Neural cell (in vitro differentiated cells): ENCODE data around the gene HS3ST3B1. TPM values are rescaled to one million over a fixed set of nuclear protein-coding genes. Genes with fewer than 3 reads are reported as not detected.

Source experiments
- H2AFZ ChIP-seq: fragments of 200-600, 300-800 bp; sonication (generic), shearing (Covaris generic); 2 replicates; pipeline ENCODE4 v1.6.0; 2014; ENCODE audit warnings: low read depth, mild to moderate bottlenecking, antibody characterized with exemption, low read length, moderate library complexity
- H3F3A ChIP-seq: fragments of 200-600 bp; shearing (Covaris generic); 2 replicates; pipeline ENCODE4 v1.6.1; 2016; ENCODE audit warnings: mild to moderate bottlenecking, moderate library complexity, mixed read lengths, antibody characterized with exemption, low read length; ENCODE audit not compliant: insufficient read depth, poor library complexity, severe bottlenecking
- H3K27ac ChIP-seq: fragments of 200-600, 300-800 bp; sonication (generic), shearing (Covaris generic); 2 replicates; pipeline ENCODE4 v1.5.1; 2014; ENCODE audit warnings: mild to moderate bottlenecking, low read length, moderate library complexity
- H3K27me3 ChIP-seq: fragments of 300-800, 200-600 bp; sonication (generic), shearing (Covaris generic); 2 replicates; pipeline ENCODE4 v1.6.0; 2014; ENCODE audit warnings: mild to moderate bottlenecking, low read depth, low read length, moderate library complexity; ENCODE audit not compliant: insufficient read depth
- H3K36me3 ChIP-seq: fragments of 300-800, 200-600 bp; sonication (generic), shearing (Covaris generic); 2 replicates; pipeline ENCODE4 v1.5.1; 2014; ENCODE audit warnings: mild to moderate bottlenecking, antibody characterized with exemption, low read length, moderate library complexity; ENCODE audit not compliant: insufficient read depth
- H3K4me2 ChIP-seq: fragments of 300-800, 200-600 bp; sonication (generic), shearing (Covaris generic); 2 replicates; pipeline ENCODE4 v1.6.0; 2014; ENCODE audit warnings: mild to moderate bottlenecking, low read length
- H3K4me3 ChIP-seq: fragments of 300-800, 200-600 bp; sonication (generic), shearing (Covaris generic); 2 replicates; pipeline ENCODE4 v1.5.1; 2014; ENCODE audit warnings: mild to moderate bottlenecking, low read length, moderate library complexity
- H3K79me2 ChIP-seq: fragments of 200-600 bp; shearing (Covaris generic); replicated peaks from 2 replicates; pipeline ENCODE4 v1.6.0; 2014; ENCODE audit warnings: mild to moderate bottlenecking, low read length, moderate library complexity; ENCODE audit not compliant: insufficient read depth
- H3K9ac ChIP-seq: fragments of 300-800, 200-600 bp; sonication (generic), shearing (Covaris generic); 2 replicates; pipeline ENCODE4 v1.6.1; 2016; ENCODE audit warnings: mild to moderate bottlenecking, low read length, mixed read lengths
- H3K9me2 ChIP-seq: fragments of 200-600 bp; shearing (Covaris generic); 2 replicates; pipeline ENCODE4 v1.6.1; 2016; ENCODE audit warnings: mild to moderate bottlenecking, low read length, mixed read lengths; ENCODE audit not compliant: insufficient read depth
- H3K9me3 ChIP-seq: fragments of 200-600, 300-800 bp; sonication (generic), shearing (Covaris generic); 2 replicates; pipeline ENCODE4 v1.6.1; 2016; ENCODE audit warnings: mild to moderate bottlenecking, mixed run types, low read length, moderate library complexity, mixed read lengths
- H4K20me1 ChIP-seq: fragments of 200-600 bp; shearing (Covaris generic); 2 replicates; pipeline ENCODE4 v1.6.1; 2016; ENCODE audit warnings: mild to moderate bottlenecking, mixed run types; ENCODE audit not compliant: insufficient read depth
- CTCF ChIP-seq: fragments of 450-650 bp; IDR thresholded peaks from 2 replicates; pipeline ENCODE4 v1.5.1; 2014; ENCODE audit warnings: antibody characterized with exemption, mild to moderate bottlenecking, moderate library complexity; ENCODE audit not compliant: poor library complexity, severe bottlenecking
- EP300 ChIP-seq: fragments of 450-650 bp; conservative IDR thresholded peaks from 2 replicates; pipeline ENCODE4 v1.6.1; 2014; ENCODE audit warnings: antibody characterized with exemption, mild to moderate bottlenecking, moderate library complexity; ENCODE audit not compliant: poor library complexity, severe bottlenecking
- EZH2 ChIP-seq: fragments of 200-600, 300-800 bp; shearing (Covaris generic), sonication (generic); IDR thresholded peaks from 2 replicates; pipeline ENCODE4 v1.6.1; 2014; ENCODE audit warnings: antibody characterized with exemption, low read length, borderline replicate concordance, mild to moderate bottlenecking; ENCODE audit not compliant: insufficient read depth, poor library complexity, severe bottlenecking
- MXI1 ChIP-seq: fragments of 450-650 bp; conservative IDR thresholded peaks from 2 replicates; pipeline ENCODE4 v1.6.1; 2014; ENCODE audit warnings: antibody characterized with exemption, mild to moderate bottlenecking; ENCODE audit not compliant: poor library complexity, severe bottlenecking
- POLR2AphosphoS5 ChIP-seq: IDR thresholded peaks from 2 replicates; pipeline ENCODE4 v1.6.1; 2012
- RAD21 ChIP-seq: fragments of 450-650 bp; conservative IDR thresholded peaks from 2 replicates; pipeline ENCODE4 v1.6.1; 2014; ENCODE audit warnings: antibody characterized with exemption, mild to moderate bottlenecking, moderate library complexity
- SMC3 ChIP-seq: fragments of 450-650 bp; conservative IDR thresholded peaks from 2 replicates; pipeline ENCODE4 v1.6.1; 2014; ENCODE audit warnings: antibody characterized with exemption, mild to moderate bottlenecking, moderate library complexity; ENCODE audit not compliant: poor library complexity
- TAF1 ChIP-seq: IDR thresholded peaks from 2 replicates; pipeline ENCODE4 v1.6.1; 2012; ENCODE audit warnings: low read depth
- polyA plus RNA-seq: library from polyadenylated mRNA; depleted of rRNA; stranded (reverse); fragments of >200 nt; gene quantifications from 2 replicates; pipeline ENCODE4 v1.2.3, GENCODE V29; 2014
- TF ChIP-seq, protein P1 (sequence below): IDR thresholded peaks from 2 replicates; pipeline ENCODE4 v1.6.1; 2012; ENCODE audit warnings: borderline replicate concordance

The HS3ST3B1 gene
- polyA plus RNA-seq, 1 donor from 2014 or later, result 0.58 TPM

- Histone ChIP-seq H3K27me3 (peaks cover 41% of the 10 kb centered on the region), H2AFZ (no peak overlapping the region), H3K79me2 (no peaks in the 10 kb centered on the region)
Observed at GRCh38 chr17:14310605-14311004, 9.7 kb downstream of the HS3ST3B1 start.

DNA sequence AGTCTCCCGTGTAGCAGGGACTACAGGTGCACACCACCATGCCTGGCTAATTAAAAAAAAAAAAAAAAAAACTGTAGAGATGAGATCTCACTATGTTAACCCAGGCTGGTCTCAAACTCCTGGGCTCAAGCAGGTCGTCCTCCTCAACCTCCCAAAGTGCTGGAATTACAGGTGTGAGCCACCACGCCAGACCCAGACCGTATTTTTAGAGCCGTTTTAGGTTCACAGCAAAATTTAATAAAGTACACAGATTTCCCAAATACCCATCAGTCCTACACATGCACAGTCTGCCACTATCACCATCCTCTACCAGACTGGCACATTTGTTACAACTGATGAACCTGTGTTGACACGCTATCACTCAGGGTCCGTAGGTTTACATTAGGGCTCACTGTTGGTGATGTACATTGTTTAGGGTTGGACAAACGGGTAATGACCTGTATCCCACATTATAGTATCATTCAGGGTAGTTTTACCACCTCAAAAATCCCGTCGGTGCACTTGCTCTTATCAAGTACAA lies 10.4 kb downstream of the HS3ST3B1 start:
- no peaks in the 10 kb centered on the region for H3K36me3 ChIP-seq
- H3K79me2 ChIP-seq, result no peaks in the 10 kb centered on the region
- H3K4me3 ChIP-seq, result no peak overlapping the region
- no peaks in the 10 kb centered on the region for H3F3A ChIP-seq
- H3K9me2 ChIP-seq, result no peaks in the 10 kb centered on the region
- no peaks in the 10 kb centered on the region for H4K20me1 ChIP-seq
- no peak overlapping the region for H3K27ac ChIP-seq
- H3K9ac ChIP-seq, result no peak overlapping the region
- no peak overlapping the region for H2AFZ ChIP-seq
- no peaks in the 10 kb centered on the region for H3K9me3 ChIP-seq
- peaks cover 34% of the 10 kb centered on the region for H3K27me3 ChIP-seq
- no peak overlapping the region for H3K4me2 ChIP-seq
- TF ChIP-seq EZH2 (no peak), POLR2AphosphoS5 (no peak), CTCF (no peak), EP300 (no peak), RAD21 (no peak), MXI1 (no peak), SMC3 (no peak), TAF1 (no peak)
- TF ChIP-seq, protein P1, sequence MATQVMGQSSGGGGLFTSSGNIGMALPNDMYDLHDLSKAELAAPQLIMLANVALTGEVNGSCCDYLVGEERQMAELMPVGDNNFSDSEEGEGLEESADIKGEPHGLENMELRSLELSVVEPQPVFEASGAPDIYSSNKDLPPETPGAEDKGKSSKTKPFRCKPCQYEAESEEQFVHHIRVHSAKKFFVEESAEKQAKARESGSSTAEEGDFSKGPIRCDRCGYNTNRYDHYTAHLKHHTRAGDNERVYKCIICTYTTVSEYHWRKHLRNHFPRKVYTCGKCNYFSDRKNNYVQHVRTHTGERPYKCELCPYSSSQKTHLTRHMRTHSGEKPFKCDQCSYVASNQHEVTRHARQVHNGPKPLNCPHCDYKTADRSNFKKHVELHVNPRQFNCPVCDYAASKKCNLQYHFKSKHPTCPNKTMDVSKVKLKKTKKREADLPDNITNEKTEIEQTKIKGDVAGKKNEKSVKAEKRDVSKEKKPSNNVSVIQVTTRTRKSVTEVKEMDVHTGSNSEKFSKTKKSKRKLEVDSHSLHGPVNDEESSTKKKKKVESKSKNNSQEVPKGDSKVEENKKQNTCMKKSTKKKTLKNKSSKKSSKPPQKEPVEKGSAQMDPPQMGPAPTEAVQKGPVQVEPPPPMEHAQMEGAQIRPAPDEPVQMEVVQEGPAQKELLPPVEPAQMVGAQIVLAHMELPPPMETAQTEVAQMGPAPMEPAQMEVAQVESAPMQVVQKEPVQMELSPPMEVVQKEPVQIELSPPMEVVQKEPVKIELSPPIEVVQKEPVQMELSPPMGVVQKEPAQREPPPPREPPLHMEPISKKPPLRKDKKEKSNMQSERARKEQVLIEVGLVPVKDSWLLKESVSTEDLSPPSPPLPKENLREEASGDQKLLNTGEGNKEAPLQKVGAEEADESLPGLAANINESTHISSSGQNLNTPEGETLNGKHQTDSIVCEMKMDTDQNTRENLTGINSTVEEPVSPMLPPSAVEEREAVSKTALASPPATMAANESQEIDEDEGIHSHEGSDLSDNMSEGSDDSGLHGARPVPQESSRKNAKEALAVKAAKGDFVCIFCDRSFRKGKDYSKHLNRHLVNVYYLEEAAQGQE, result no peak

More at GRCh38 chr17:14310605-14311004, 9.7 kb downstream of the HS3ST3B1 start:
- Histone ChIP-seq H3K9me2 (no peaks in the 10 kb centered on the region), H4K20me1 (no peaks in the 10 kb centered on the region), H3K4me2 (no peak overlapping the region), H3K27ac (no peak overlapping the region), H3K4me3 (no peak overlapping the region), H3F3A (no peaks in the 10 kb centered on the region), H3K36me3 (no peaks in the 10 kb centered on the region), H3K9me3 (no peaks in the 10 kb centered on the region), H3K9ac (no peak overlapping the region)
- TF ChIP-seq RAD21, result no peak

DNA sequence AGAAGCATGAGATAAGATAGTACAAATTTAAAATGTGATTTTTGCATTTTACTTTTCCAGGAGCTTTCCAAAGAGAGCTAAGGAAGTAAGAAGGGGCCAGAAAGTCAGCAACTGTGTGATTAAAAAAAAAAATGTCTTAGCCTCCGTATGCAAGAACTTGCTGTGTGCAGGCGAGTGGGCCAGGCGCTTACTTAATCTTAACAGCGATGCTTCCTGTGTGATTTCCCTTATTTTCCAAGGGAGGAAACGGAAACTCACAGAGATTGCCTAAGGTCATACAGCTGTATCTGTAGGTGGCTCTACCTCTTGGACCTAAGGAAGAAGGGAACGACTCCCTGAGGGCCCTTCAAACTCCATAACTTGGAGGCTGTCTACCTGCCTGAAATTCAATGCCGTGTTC lies 11.1 kb downstream of the HS3ST3B1 start:
- H3K27me3 ChIP-seq, result peaks cover 28% of the 10 kb centered on the region

More for the DNA sequence above, 11.1 kb downstream of the HS3ST3B1 start:
- no peak overlapping the region for H2AFZ ChIP-seq
- H3K9ac ChIP-seq, result no peak overlapping the region
- TF ChIP-seq TAF1, result no peak
- no peak for TF ChIP-seq POLR2AphosphoS5
- TF ChIP-seq EZH2, result no peak
- TF ChIP-seq RAD21, result no peak
- TF ChIP-seq SMC3, result no peak
- TF ChIP-seq CTCF, result no peak
- TF ChIP-seq EP300, result no peak
- H3K4me2 ChIP-seq, result no peak overlapping the region
- H3K27ac ChIP-seq, result no peak overlapping the region
- no peak overlapping the region for H3K4me3 ChIP-seq
- no peaks in the 10 kb centered on the region for H3K79me2 ChIP-seq
- no peaks in the 10 kb centered on the region for H4K20me1 ChIP-seq
- H3K9me2 ChIP-seq, result no peaks in the 10 kb centered on the region
- H3K36me3 ChIP-seq, result no peaks in the 10 kb centered on the region
- no peaks in the 10 kb centered on the region for H3K9me3 ChIP-seq
- H3F3A ChIP-seq, result no peaks in the 10 kb centered on the region
